ENCODE results near the gene IQSEC1. TPM values are rescaled to one million over a fixed set of nuclear protein-coding genes. Genes with fewer than 3 reads are reported as not detected.

IQSEC1 gene
- total RNA-seq, 4 donors from 2014 or later, result 56.1 to 99.5 (median 78.2) TPM

DNA sequence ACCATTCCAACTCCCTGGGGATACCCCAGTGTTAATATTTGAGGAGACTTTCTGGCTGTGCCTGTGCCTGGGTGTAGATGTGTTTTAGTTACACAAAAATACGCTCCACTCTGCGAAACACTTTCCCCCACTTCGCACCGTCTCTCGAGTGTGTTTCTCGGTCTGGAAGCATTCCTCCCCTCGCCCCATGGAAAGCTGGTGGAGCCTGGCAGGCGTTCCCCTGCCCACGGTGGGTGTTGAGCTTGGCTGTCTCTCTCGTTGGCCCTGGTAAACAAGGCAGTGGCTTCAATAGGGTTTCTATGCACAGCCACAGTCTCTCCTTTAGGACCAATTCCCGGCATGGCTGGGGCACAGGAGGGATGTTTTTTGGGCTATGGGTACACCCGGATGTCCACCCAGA lies 19.3 kb downstream of the IQSEC1 start:
- Histone ChIP-seq H3K4me3 (no peak overlapping the region), H3K9me3 (no peaks in the 10 kb centered on the region), H3K27me3 (no peaks in the 10 kb centered on the region), H3K4me1 (no peaks in the 10 kb centered on the region), H3K36me3 (no peaks in the 10 kb centered on the region), H3K27ac (replicated peaks in 1 of 4) (no peak overlapping the region)
- intact Hi-C loops (cut with DNase I), result no loop called here
- 91% methylated on average over 10 of the region's 12 CpGs for WGBS
- DNase-seq (ENCODE audit: extremely low spot score), result no peak
- no peak for TF ChIP-seq EP300 (IDR thresholded peaks at IDR 0.05)
- TF ChIP-seq POLR2A (IDR thresholded peaks at IDR 0.05; ENCODE audit: low read depth), result no peak
- TF ChIP-seq, protein P1, sequence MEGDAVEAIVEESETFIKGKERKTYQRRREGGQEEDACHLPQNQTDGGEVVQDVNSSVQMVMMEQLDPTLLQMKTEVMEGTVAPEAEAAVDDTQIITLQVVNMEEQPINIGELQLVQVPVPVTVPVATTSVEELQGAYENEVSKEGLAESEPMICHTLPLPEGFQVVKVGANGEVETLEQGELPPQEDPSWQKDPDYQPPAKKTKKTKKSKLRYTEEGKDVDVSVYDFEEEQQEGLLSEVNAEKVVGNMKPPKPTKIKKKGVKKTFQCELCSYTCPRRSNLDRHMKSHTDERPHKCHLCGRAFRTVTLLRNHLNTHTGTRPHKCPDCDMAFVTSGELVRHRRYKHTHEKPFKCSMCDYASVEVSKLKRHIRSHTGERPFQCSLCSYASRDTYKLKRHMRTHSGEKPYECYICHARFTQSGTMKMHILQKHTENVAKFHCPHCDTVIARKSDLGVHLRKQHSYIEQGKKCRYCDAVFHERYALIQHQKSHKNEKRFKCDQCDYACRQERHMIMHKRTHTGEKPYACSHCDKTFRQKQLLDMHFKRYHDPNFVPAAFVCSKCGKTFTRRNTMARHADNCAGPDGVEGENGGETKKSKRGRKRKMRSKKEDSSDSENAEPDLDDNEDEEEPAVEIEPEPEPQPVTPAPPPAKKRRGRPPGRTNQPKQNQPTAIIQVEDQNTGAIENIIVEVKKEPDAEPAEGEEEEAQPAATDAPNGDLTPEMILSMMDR (IDR thresholded peaks at IDR 0.05), result no peak
- TF ChIP-seq POLR2AphosphoS5 (IDR thresholded peaks at IDR 0.05), result no peak

DNA sequence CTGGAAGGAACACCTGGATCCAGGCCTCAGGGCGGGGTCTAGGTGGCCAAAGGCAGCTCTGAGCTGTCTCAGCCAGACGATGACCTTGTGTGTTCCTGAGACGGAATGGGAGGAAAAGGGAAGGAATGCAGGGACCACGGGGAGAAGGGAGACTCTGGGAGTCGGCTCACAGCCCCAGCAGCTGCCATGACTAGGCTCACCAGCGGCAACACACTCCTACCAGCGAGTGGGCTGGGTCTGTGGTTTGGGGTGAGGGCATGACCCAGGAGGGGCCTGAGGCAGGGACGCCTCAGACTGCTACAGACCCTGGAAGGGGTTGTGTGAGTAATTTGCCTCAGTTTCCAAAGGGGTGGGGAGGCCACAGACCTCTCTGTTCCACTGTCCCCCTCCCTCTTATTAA lies 19.8 kb downstream of the IQSEC1 start:
- intact Hi-C loops (cut with DNase I), result no loop called here
- TF ChIP-seq EP300 (IDR thresholded peaks at IDR 0.05), result no peak
- no peak for TF ChIP-seq POLR2A (IDR thresholded peaks at IDR 0.05; ENCODE audit: low read depth)
- TF ChIP-seq, protein P1 (IDR thresholded peaks at IDR 0.05), result no peak
- no peak for TF ChIP-seq POLR2AphosphoS5 (IDR thresholded peaks at IDR 0.05)
- no peak for DNase-seq (ENCODE audit: extremely low spot score)

DNA sequence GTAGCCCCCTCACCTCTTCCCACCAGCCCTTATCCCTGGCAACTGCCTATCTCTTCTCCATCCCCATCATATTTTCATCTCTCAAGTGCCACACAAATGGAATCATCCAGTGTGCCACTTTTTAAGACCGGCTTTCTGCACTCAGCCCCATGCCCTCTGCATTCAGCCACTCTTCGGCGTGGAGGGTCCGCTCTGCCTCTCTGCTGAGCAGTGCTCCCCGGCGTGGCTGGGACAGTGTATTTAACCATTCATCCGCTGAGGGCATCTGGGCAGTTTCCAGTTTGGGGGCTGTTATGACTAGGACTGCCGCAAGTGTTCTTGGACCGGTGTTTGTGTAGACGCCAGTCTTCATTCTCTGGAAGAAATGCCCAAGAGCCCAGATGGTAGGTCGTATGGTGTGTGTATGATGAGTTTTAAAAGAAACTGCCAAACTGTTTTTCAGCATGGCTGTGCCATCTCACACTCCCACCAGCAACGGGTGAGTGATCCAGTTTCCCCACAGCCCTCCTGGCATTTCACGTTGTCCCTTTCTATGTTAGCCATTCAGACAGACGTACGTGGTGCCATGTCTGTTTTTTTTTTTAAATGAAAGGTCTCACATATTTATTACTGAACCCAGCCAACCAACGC lies 20.9 kb downstream of the IQSEC1 start:
- no peaks in the 10 kb centered on the region for H3K27me3 ChIP-seq
- WGBS, result 92% methylated on average over 16 of the region's 16 CpGs
- H3K36me3 ChIP-seq, result no peaks in the 10 kb centered on the region
- TF ChIP-seq EP300 (IDR thresholded peaks at IDR 0.05) (no peak), POLR2AphosphoS5 (IDR thresholded peaks at IDR 0.05) (no peak), POLR2A (IDR thresholded peaks at IDR 0.05; ENCODE audit: low read depth) (no peak)
- TF ChIP-seq, protein P1 (IDR thresholded peaks at IDR 0.05), result no peak
- H3K4me1 ChIP-seq, result no peaks in the 10 kb centered on the region
- intact Hi-C loops (cut with DNase I), result no loop called here
- H3K9me3 ChIP-seq, result no peaks in the 10 kb centered on the region
- no peak overlapping the region for H3K4me3 ChIP-seq
- no peak for DNase-seq (ENCODE audit: extremely low spot score)
- no peak overlapping the region for H3K27ac ChIP-seq (replicated peaks in 1 of 4)

More for the DNA sequence above, 19.8 kb downstream of the IQSEC1 start:
- no peaks in the 10 kb centered on the region for H3K27me3 ChIP-seq
- H3K27ac ChIP-seq (replicated peaks in 1 of 4), result no peak overlapping the region
- H3K36me3 ChIP-seq, result no peaks in the 10 kb centered on the region
- no peaks in the 10 kb centered on the region for H3K9me3 ChIP-seq
- H3K4me3 ChIP-seq, result no peak overlapping the region
- WGBS, result 74% methylated on average over 7 of the region's 8 CpGs
- H3K4me1 ChIP-seq, result no peaks in the 10 kb centered on the region

DNA sequence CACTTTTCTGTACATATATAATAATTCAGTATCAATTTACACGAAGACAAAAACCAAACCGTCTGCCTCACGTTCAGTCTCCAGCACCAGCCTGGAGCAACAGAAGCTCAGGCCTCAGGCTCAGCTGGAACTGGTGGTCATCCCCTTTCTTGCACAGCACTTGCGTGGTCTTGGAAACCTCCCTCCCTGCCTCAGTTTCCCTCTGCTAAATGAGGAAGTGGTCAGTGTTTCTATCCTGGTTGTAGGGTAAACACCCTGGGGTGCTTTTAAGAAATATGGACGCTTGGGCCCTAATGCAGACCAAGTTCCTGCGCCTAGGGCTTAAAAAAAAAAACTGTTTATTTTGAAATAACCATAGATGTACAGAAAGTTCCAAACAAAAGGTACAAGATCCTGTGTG lies 21.6 kb downstream of the IQSEC1 start:
- Histone ChIP-seq H3K36me3 (no peaks in the 10 kb centered on the region), H3K27ac (replicated peaks in 1 of 4) (no peak overlapping the region), H3K4me3 (no peak overlapping the region), H3K9me3 (no peaks in the 10 kb centered on the region), H3K4me1 (no peaks in the 10 kb centered on the region), H3K27me3 (no peaks in the 10 kb centered on the region)
- DNase-seq (ENCODE audit: extremely low spot score), result no peak
- TF ChIP-seq EP300 (IDR thresholded peaks at IDR 0.05) (no peak), POLR2A (IDR thresholded peaks at IDR 0.05; ENCODE audit: low read depth) (no peak), POLR2AphosphoS5 (IDR thresholded peaks at IDR 0.05) (no peak)
- TF ChIP-seq, protein P1 (IDR thresholded peaks at IDR 0.05), result no peak
- WGBS, result 82% methylated on average over 6 of the region's 6 CpGs
- intact Hi-C loops (cut with DNase I), result no loop called here

DNA sequence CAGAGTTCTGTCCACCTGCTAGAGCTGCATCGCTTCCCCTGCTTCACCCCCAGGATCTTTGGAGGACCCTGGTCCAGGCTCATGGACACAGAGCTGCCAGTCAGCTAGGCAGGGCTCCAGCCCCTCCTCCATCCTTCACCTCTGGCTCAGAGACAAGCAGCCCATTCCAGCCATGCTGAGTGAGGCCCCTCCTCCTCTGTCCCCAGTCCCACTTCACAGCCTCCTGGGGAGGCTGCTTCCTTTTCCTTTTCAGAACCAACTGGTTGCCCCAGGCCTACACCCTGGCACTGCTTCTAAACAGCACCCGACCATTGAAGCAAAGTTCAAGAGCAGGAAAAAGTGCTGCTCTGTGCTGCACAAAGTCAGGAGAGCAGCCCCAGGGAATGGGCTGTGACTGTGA lies 22.2 kb downstream of the IQSEC1 start:
- Histone ChIP-seq H3K9me3 (no peaks in the 10 kb centered on the region), H3K4me3 (no peak overlapping the region), H3K27ac (replicated peaks in 1 of 4) (no peak overlapping the region), H3K27me3 (no peaks in the 10 kb centered on the region), H3K36me3 (no peaks in the 10 kb centered on the region), H3K4me1 (no peaks in the 10 kb centered on the region)
- intact Hi-C loops (cut with DNase I), result no loop called here
- TF ChIP-seq, protein P1 (IDR thresholded peaks at IDR 0.05), result no peak
- no peak for TF ChIP-seq POLR2AphosphoS5 (IDR thresholded peaks at IDR 0.05)
- no peak for TF ChIP-seq POLR2A (IDR thresholded peaks at IDR 0.05; ENCODE audit: low read depth)
- TF ChIP-seq EP300 (IDR thresholded peaks at IDR 0.05), result no peak
- 62% methylated on average over 2 of the region's 2 CpGs for WGBS
- DNase-seq (ENCODE audit: extremely low spot score), result no peak
